HUES64 (cell line): ENCODE measurements around the gene ACER2.

Source experiments
- H3K27ac ChIP-seq: 2 replicates; pipeline ENCODE4 v1.7.0; 2013; ENCODE audit warnings: low read depth, low read length, inconsistent platforms
- H3K27me3 ChIP-seq: 2 replicates; pipeline ENCODE4 v1.6.1; 2013; ENCODE audit warnings: mild to moderate bottlenecking, low read length; ENCODE audit not compliant: insufficient read depth
- H3K36me3 ChIP-seq: 2 replicates; pipeline ENCODE4 v1.6.1; 2013; ENCODE audit warnings: mild to moderate bottlenecking, low read length; ENCODE audit not compliant: insufficient read depth
- H3K4me1 ChIP-seq: 2 replicates; pipeline ENCODE4 v1.6.1; 2013; ENCODE audit warnings: mild to moderate bottlenecking, low read length, moderate library complexity; ENCODE audit not compliant: insufficient read depth
- H3K4me3 ChIP-seq: 2 replicates; pipeline ENCODE4 v1.5.1; 2013; ENCODE audit warnings: mild to moderate bottlenecking, low read length, moderate library complexity
- H3K9ac ChIP-seq: 2 replicates; pipeline ENCODE4 v1.6.1; 2013; ENCODE audit warnings: mild to moderate bottlenecking, low read depth, low read length
- H3K9me3 ChIP-seq: 2 replicates; pipeline ENCODE4 v1.6.1; 2013; ENCODE audit warnings: low read depth, low read length; ENCODE audit not compliant: insufficient read depth
- WGBS: fragments of 150-250, 120-280 bp; methylation state at CpG from one replicate; pipeline ENCODE4 v1.1.7; 2013; ENCODE audit warnings: missing lambda C conversion rate; 5-methylcytosine and 5-hydroxymethylcytosine counted together

Gene ACER2

GRCh38 chr9:19486803-19487202 is 78.0 kb downstream of the ACER2 start:
- no peaks in the 10 kb centered on the region for H3K36me3 ChIP-seq
- H3K27ac ChIP-seq, result no peak overlapping the region
- WGBS, result 92% methylated on average over 3 of the region's 3 CpGs
- H3K27me3 ChIP-seq, result no peaks in the 10 kb centered on the region
- no peaks in the 10 kb centered on the region for H3K4me1 ChIP-seq
- no peaks in the 10 kb centered on the region for H3K9me3 ChIP-seq
- H3K9ac ChIP-seq, result no peak overlapping the region
- no peak overlapping the region for H3K4me3 ChIP-seq

GRCh38 chr9:19488721-19489120 is 79.9 kb downstream of the ACER2 start:
- Histone ChIP-seq H3K9me3 (no peaks in the 10 kb centered on the region), H3K27me3 (no peaks in the 10 kb centered on the region), H3K9ac (no peak overlapping the region), H3K36me3 (no peaks in the 10 kb centered on the region), H3K4me3 (no peak overlapping the region), H3K4me1 (no peaks in the 10 kb centered on the region), H3K27ac (no peak overlapping the region)
- WGBS, result 80% methylated on average over 2 of the region's 2 CpGs

DNA sequence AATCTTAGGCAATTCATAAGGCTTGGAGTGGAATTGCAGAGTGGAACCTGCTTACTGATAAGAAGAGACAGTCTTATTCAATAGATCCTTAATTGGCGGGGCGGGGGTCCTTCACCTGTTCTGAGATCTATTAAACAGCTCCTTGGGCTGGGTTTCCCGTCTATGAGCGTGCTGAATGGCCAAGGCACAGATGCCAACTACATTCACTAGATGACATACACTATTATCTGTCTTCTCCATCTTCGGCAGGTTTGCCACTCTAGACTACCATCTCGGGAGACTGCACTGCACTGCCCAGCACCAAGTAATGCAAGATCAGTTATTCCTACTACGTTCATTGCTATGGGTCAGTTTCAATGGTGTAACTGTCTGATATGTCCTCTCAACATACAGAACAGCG is 81.5 kb downstream of the ACER2 start:
- H3K4me1 ChIP-seq, result no peaks in the 10 kb centered on the region
- WGBS, result 94% methylated on average over 8 of the region's 8 CpGs

GRCh38 chr9:19490828-19491227 is 82.0 kb downstream of the ACER2 start:
- no peak overlapping the region for H3K4me3 ChIP-seq
- H3K4me1 ChIP-seq, result no peaks in the 10 kb centered on the region
- H3K27ac ChIP-seq, result no peak overlapping the region
- no peaks in the 10 kb centered on the region for H3K9me3 ChIP-seq
- no peaks in the 10 kb centered on the region for H3K36me3 ChIP-seq
- no peak overlapping the region for H3K9ac ChIP-seq
- no peaks in the 10 kb centered on the region for H3K27me3 ChIP-seq

More for the DNA sequence above, 81.5 kb downstream of the ACER2 start:
- Histone ChIP-seq H3K27ac (no peak overlapping the region), H3K27me3 (no peaks in the 10 kb centered on the region), H3K9ac (no peak overlapping the region), H3K9me3 (no peaks in the 10 kb centered on the region), H3K36me3 (no peaks in the 10 kb centered on the region), H3K4me3 (no peak overlapping the region)

DNA sequence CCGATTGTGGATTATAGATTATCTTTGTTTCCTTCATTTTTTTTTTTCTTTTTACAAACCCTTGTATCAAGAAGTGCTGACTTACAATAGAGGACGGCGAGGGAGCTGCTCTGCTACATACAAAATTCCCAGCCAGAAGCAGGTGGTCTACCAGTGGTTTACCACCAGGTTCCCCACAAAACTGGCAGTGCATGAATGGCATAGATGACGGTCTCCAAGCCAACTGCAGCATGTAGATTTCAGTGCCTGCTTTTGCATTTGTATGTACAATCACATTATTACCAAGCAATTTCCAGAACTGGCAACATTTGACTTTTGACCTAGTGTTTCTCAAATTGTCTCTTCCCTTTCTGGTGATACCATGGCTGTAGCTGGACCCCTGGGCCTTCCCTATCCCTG is 84.0 kb downstream of the ACER2 start:
- no peaks in the 10 kb centered on the region for H3K27me3 ChIP-seq
- H3K36me3 ChIP-seq, result no peaks in the 10 kb centered on the region
- no peak overlapping the region for H3K4me3 ChIP-seq
- no peaks in the 10 kb centered on the region for H3K4me1 ChIP-seq
- no peak overlapping the region for H3K27ac ChIP-seq
- WGBS, result 94% methylated on average over 3 of the region's 4 CpGs
- H3K9me3 ChIP-seq, result no peaks in the 10 kb centered on the region
- H3K9ac ChIP-seq, result no peak overlapping the region

DNA sequence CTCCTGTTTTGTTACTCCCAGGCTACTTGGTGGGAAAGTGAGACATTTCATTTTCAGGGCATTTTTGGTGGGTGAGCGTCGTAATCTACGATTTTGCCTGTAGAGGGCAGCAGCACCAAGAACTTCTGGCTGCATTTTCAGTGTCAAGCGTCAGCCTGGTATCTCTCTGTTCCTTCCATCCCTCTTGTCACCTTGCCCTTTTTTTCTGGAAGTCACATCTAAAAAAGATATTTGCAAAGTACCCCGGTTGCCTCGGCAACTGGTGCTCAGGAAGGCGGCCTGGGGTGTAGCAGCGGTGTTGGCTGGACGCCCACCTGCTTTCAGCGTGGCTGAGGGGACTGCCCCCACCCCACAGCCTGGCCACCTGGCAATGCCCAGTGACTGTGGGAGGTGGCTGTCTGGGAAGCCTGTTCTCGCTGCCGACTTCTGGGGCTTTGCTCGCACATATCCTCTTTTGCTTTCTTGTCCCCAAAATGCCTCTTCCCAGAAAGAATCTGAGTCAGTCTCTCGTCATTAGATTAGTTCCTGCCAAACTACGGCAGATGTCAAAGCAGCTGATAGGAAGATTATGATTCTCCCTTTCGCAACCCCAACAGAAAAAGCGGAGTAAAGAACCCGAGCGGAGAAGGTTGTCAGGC is 84.5 kb downstream of the ACER2 start:
- Histone ChIP-seq H3K4me1 (no peaks in the 10 kb centered on the region), H3K27me3 (no peaks in the 10 kb centered on the region), H3K9ac (no peak overlapping the region), H3K9me3 (no peaks in the 10 kb centered on the region), H3K4me3 (no peak overlapping the region), H3K36me3 (no peaks in the 10 kb centered on the region), H3K27ac (no peak overlapping the region)
- whole genome bisulfite sequencing, result 49% methylated on average over 19 of the region's 19 CpGs

DNA sequence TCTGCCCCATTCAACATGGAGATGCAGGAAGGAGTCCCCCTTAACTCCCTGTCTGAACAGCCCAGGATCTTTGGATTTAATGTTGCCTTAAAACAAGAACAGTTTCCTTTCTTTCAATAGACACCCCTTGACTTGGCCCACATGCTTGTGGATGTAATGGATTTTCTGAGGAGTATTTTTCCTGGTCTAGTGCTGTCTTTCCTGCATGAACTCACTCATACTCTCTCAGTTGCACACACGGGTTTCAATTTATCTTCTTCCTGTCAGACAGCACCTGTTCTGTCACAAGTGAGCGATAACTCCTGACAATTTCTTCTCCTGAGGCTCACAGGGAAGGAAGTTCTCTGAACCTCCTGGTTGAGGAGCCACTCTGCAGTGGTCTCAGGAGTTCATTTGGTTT is 85.1 kb downstream of the ACER2 start:
- WGBS, result 93% methylated on average over 2 of the region's 2 CpGs
- Histone ChIP-seq H3K9me3 (no peaks in the 10 kb centered on the region), H3K4me1 (no peaks in the 10 kb centered on the region), H3K27me3 (no peaks in the 10 kb centered on the region), H3K9ac (no peak overlapping the region), H3K36me3 (no peaks in the 10 kb centered on the region), H3K4me3 (no peak overlapping the region), H3K27ac (no peak overlapping the region)

GRCh38 chr9:19495186-19496028 is 86.6 kb downstream of the ACER2 start:
- H3K4me1 ChIP-seq, result no peaks in the 10 kb centered on the region
- H3K27ac ChIP-seq, result no peak overlapping the region
- H3K4me3 ChIP-seq, result no peak overlapping the region
- WGBS, result 86% methylated on average over 8 of the region's 9 CpGs
- H3K36me3 ChIP-seq, result no peaks in the 10 kb centered on the region
- no peaks in the 10 kb centered on the region for H3K27me3 ChIP-seq
- H3K9ac ChIP-seq, result no peak overlapping the region
- H3K9me3 ChIP-seq, result no peaks in the 10 kb centered on the region

DNA sequence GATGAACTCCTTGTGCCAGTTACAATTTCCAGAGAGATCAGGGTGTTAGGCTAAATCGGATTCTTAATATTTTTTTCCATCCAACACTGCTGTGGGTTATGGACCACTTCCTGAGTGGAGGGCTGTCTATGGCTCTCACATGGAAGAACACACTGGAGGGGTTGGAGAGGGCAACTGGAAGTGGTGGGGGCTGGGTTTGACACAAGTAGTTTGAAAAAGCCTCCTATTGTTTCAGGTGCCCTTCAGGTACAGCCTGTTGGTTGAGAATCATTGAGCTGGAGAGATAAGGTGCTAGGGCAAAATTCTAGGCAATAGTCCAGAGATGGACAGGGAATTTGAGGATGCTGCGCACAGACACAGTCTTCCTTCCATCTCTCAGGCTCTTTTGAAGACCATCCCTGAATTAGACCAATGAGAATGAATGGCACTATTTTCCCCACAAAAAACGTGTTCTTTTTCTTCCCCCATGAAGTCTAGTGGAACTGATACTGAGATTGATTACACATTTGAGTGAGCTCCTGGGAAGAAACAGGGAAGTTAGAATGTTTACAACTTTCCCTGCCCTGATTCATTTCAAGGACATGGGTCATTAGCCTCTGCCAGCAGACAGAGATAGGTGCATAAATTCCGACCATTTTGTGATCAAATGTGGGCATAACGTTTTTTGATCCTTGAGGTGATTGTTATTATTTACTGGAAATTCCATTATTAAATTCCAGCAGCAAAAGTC is 87.7 kb downstream of the ACER2 start:
- no peaks in the 10 kb centered on the region for H3K36me3 ChIP-seq
- H3K27ac ChIP-seq, result no peak overlapping the region
- H3K4me3 ChIP-seq, result no peak overlapping the region
- no peaks in the 10 kb centered on the region for H3K9me3 ChIP-seq
- no peaks in the 10 kb centered on the region for H3K4me1 ChIP-seq
- H3K27me3 ChIP-seq, result no peaks in the 10 kb centered on the region
- WGBS, result 88% methylated on average over 3 of the region's 5 CpGs
- no peak overlapping the region for H3K9ac ChIP-seq

DNA sequence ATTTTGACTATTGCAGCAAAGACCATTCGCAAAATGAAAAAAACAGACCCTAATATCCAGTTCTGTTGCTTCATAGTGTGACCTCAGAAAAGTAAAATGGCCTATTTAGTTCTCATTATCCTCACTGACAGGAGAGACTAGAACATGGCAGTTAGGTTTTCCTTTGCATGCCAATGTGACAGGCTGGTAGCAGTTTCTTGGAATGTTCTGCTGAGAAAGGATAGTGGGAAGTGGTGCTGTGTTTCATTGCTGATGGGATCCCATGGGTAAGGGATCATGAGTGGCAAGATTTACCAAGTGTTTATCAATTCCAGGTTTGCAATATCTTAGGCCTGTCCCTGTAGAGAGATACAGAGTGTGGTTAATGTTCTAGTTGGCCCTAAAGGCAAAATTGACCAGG is 88.5 kb downstream of the ACER2 start:
- no peak overlapping the region for H3K9ac ChIP-seq
- H3K27me3 ChIP-seq, result no peaks in the 10 kb centered on the region
- WGBS, result 90% methylated on average over 1 of the region's 1 CpG
- H3K27ac ChIP-seq, result no peak overlapping the region
- no peaks in the 10 kb centered on the region for H3K36me3 ChIP-seq
- no peak overlapping the region for H3K4me3 ChIP-seq
- no peaks in the 10 kb centered on the region for H3K9me3 ChIP-seq
- H3K4me1 ChIP-seq, result no peaks in the 10 kb centered on the region

GRCh38 chr9:19498015-19498414 is 89.2 kb downstream of the ACER2 start:
- no peaks in the 10 kb centered on the region for H3K36me3 ChIP-seq
- no peaks in the 10 kb centered on the region for H3K4me1 ChIP-seq
- no peak overlapping the region for H3K9ac ChIP-seq
- no peak overlapping the region for H3K27ac ChIP-seq
- H3K4me3 ChIP-seq, result no peak overlapping the region
- H3K27me3 ChIP-seq, result no peaks in the 10 kb centered on the region
- no peaks in the 10 kb centered on the region for H3K9me3 ChIP-seq
